GM12878 (cell line): ENCODE data around the gene CTNNA2. TPM values are rescaled to one million over a fixed set of nuclear protein-coding genes. Genes with fewer than 3 reads are reported as not detected.

Experiments
- ATAC-seq: fragments of 200-7000 bp; cut with Tn5 transposase; 3 replicates; pipeline ENCODE4 v1.9.1; 2020; ENCODE audit warnings: mild to moderate bottlenecking, moderate library complexity
- BruUV-seq: library from RNA; stranded (reverse); fragments of 400-500 nt; replicated peaks from 2 replicates; lab custom pipeline; 2021; lab: Mats Ljungman, UMichigan
- CTCF ChIA-PET: fragments of 300-600 bp; sonication (Branson Sonifier 250); formaldehyde crosslinking; extraction: SDS; loops from one replicate; lab custom pipeline; 2021; ENCODE audit warnings: inconsistent platforms; lab: Yijun Ruan, JAX
- POLR2A ChIA-PET: fragments of 350-600 bp; formaldehyde crosslinking; extraction: SDS; loops from one replicate; lab custom pipeline; 2021; ENCODE audit warnings: inconsistent platforms; lab: Charles Lee
- RAD21 ChIA-PET: fragments of 300-600 bp; sonication (Branson Sonifier 250); formaldehyde crosslinking; loops from one replicate; lab custom pipeline; 2023; ENCODE audit warnings: antibody characterized with exemption; ENCODE audit not compliant: unreplicated experiment; lab: Charles Lee
- SMC1A ChIA-PET: fragments of 300-600 bp; sonication (Branson Sonifier 250); formaldehyde crosslinking; loops from one replicate; lab custom pipeline; 2023; ENCODE audit not compliant: unreplicated experiment, uncharacterized antibody; lab: Charles Lee
- DNase-seq: peaks from one replicate; pipeline ENCODE4 v3.0.0-alpha.2; 2011; ENCODE audit warnings: low read depth, low spot score
- FAIRE-seq: peaks from 3 replicates; lab custom pipeline; 2011; peaks lifted over from hg19 to GRCh38; lab: Jason Lieb, UNC
- H2AFZ ChIP-seq: 2 replicates; pipeline ENCODE4 v1.6.0; 2011; ENCODE audit warnings: low read depth, low read length, control low read depth; ENCODE audit not compliant: control insufficient read depth
- H3K27ac ChIP-seq: 2 replicates; pipeline ENCODE4 v1.5.1; 2011; ENCODE audit warnings: control low read depth; ENCODE audit not compliant: control insufficient read depth, insufficient read depth
- H3K27me3 ChIP-seq, 2 experiments: replicated peaks in 1 of 2; 2 replicates each; pipeline versions ENCODE4 v1.6.0 to v1.6.1; 2011; ENCODE audit warnings: low read length in 1 of 2; ENCODE audit not compliant: control insufficient read depth in 2 of 2, insufficient read depth in 2 of 2
- H3K36me3 ChIP-seq, 2 experiments: 2 replicates each; pipeline ENCODE4 v1.5.1; 2011; ENCODE audit warnings: low read length in 1 of 2; ENCODE audit not compliant: control insufficient read depth in 2 of 2, insufficient read depth in 2 of 2
- H3K4me1 ChIP-seq: 2 replicates; pipeline ENCODE4 v1.6.1; 2011; ENCODE audit warnings: mild to moderate bottlenecking, low read length, moderate library complexity, mixed read lengths; ENCODE audit not compliant: control insufficient read depth, insufficient read depth
- H3K4me2 ChIP-seq: 2 replicates; pipeline ENCODE4 v1.6.0; 2011; ENCODE audit warnings: control low read depth; ENCODE audit not compliant: control insufficient read depth, insufficient read depth
- H3K4me3 ChIP-seq: fragments of 200-600 bp; sonication (generic); 2 replicates; pipeline ENCODE4 v1.5.1; 2016
- H3K79me2 ChIP-seq: 2 replicates; pipeline ENCODE4 v1.6.0; 2011; ENCODE audit warnings: low read length; ENCODE audit not compliant: control insufficient read depth, insufficient read depth
- H3K9ac ChIP-seq: 2 replicates; pipeline ENCODE4 v1.8.0; 2011; ENCODE audit warnings: low read length, control low read depth, mixed read lengths; ENCODE audit not compliant: control insufficient read depth, insufficient read depth
- H3K9me3 ChIP-seq: replicated peaks from 3 replicates; pipeline ENCODE4 v1.5.1; 2011; ENCODE audit warnings: mild to moderate bottlenecking, low read length; ENCODE audit not compliant: control insufficient read depth, insufficient read depth
- H4K20me1 ChIP-seq: 2 replicates; pipeline ENCODE4 v1.6.0; 2011; ENCODE audit not compliant: control insufficient read depth, insufficient read depth
- CTCF ChIP-seq, 3 experiments: IDR thresholded peaks in 2 of 3; conservative IDR thresholded peaks in 1 of 3; 2 replicates each; pipeline ENCODE4 v1.5.1; 2011; ENCODE audit warnings: low read depth in 3 of 3, low read length in 3 of 3, mild to moderate bottlenecking in 3 of 3, control low read depth in 2 of 3, moderate library complexity in 2 of 3, inconsistent platforms in 1 of 3, mixed read lengths in 1 of 3; ENCODE audit not compliant: control insufficient read depth in 2 of 3, insufficient read depth in 1 of 3; ENCODE audit errors: extremely low read depth in 1 of 3
- PKNOX1 ChIP-seq: fragments of 450-650 bp; IDR thresholded peaks from 2 replicates; pipeline ENCODE4 v1.6.1; 2016; ENCODE audit warnings: mild to moderate bottlenecking
- RAD21 ChIP-seq: IDR thresholded peaks from 2 replicates; pipeline ENCODE4 v1.6.1; 2011; ENCODE audit warnings: mild to moderate bottlenecking, low read depth, low read length, moderate library complexity; ENCODE audit not compliant: insufficient read depth
- SMC3 ChIP-seq: IDR thresholded peaks from 2 replicates; pipeline ENCODE4 v1.6.1; 2011; ENCODE audit warnings: low read length, improper control_type of control experiment, borderline replicate concordance
- WGBS: methylation state at CpG from one replicate; pipeline ENCODE4 v1.1.6; 2016; ENCODE audit warnings: low lambda C conversion rate; ENCODE audit not compliant: insufficient replicate concordance, insufficient coverage; ENCODE audit errors: missing lambda C conversion rate; 5-methylcytosine and 5-hydroxymethylcytosine counted together
- in situ Hi-C: fragments of 300-500 bp; cut with MboI; formaldehyde crosslinking; loops from 9 replicates; pipeline ENCODE4 v1.14.3; 2018; ENCODE audit warnings: mixed read lengths
- intact Hi-C: fragments of 100-400 bp; cut with micrococcal nuclease; formaldehyde crosslinking; loops from one replicate; pipeline ENCODE4 v1.14.2; 2022; ENCODE audit not compliant: unreplicated experiment
- polyA plus RNA-seq, 11 experiments: library from polyadenylated mRNA; depleted of rRNA in 4 of 11; unstranded in 6 of 11; stranded (reverse) in 5 of 11; fragments of >200 nt; fragmentation: Nextera tagmentation in 4 of 11; fragmentation: Illumina TruSeq in 1 of 11; extraction: Ambion mirVana in 4 of 11; extraction: Trizol in 1 of 11; gene quantifications; 1 replicate in 1 of 11; 2 replicates in 10 of 11; pipeline versions ENCODE4 v1.2.1 to v1.2.3, GENCODE V29; 2011 to 2016; ENCODE audit warnings: inconsistent platforms in 2 of 11, missing spikeins in 2 of 11, low read depth in 1 of 11
- total RNA-seq, 4 experiments: library from RNA; depleted of rRNA in 3 of 4; stranded (reverse); fragments of >200 nt in 3 of 4; fragmentation: Illumina TruSeq in 1 of 4; extraction: Trizol in 1 of 4; gene quantifications; 2 replicates each; pipeline versions ENCODE4 v1.2.1 to v1.2.3, GENCODE V29; 2013 to 2021

Gene CTNNA2
- total and polyA plus RNA-seq, 10 of the 15 experiments (the other 5 are each of a cell fraction or from before 2014, with no cell fraction given): 2.4 to 36.2 (median 6.6) TPM

GRCh38 chr2:80073134-80073561, 560.3 kb downstream of the CTNNA2 start:
- DNase-seq (peak; percentile 3), ATAC-seq (peak; percentile 90), FAIRE-seq (peak; percentile 31)
- H3K9ac ChIP-seq: no peak overlapping the region
- 2% methylated on average over 2 of the region's 2 CpGs for WGBS
- SMC1A ChIA-PET: interaction anchor here (0.8 to 1.4 kb wide), 5 partner anchors 80 to 432 kb away, joined by 3 to 5 read pairs (median 4); no protein-coding TSS in a partner anchor
- no peaks in the 10 kb centered on the region for H3K79me2 ChIP-seq
- no peaks in the 10 kb centered on the region for H3K4me1 ChIP-seq
- no peak overlapping the region for H3K27ac ChIP-seq
- no peak overlapping the region for H3K4me3 ChIP-seq
- TF ChIP-seq SMC3 (peak; percentile 69), CTCF (IDR thresholded peaks at IDR 0.05 in 2 of 3, conservative IDR thresholded peaks at IDR 0.05 in 1 of 3; ENCODE audit: control insufficient read depth in 2 of 3, extremely low read depth in 1 of 3, insufficient read depth in 1 of 3, low read depth in 3 of 3, low read length in 3 of 3) (peak; percentile 57 to 70 (median 64); a peak in 5 of 6 replicates), PKNOX1 (no peak), RAD21 (peak; percentile 70)
- H3K9me3 ChIP-seq: no peaks in the 10 kb centered on the region
- CTCF ChIA-PET: interaction anchor here (0.7 to 2.8 kb wide), 8 partner anchors 8 to 426 kb away, joined by 3 to 20 read pairs (median 4); no protein-coding TSS in a partner anchor
- H3K36me3 ChIP-seq: no peaks in the 10 kb centered on the region
- no peak overlapping the region for H3K4me2 ChIP-seq
- no peak overlapping the region for H2AFZ ChIP-seq
- intact Hi-C loops (loop anchor here (1.0 to 10.0 kb wide), 2 partner anchors 162 to 426 kb away; no protein-coding TSS in a partner anchor), in situ Hi-C loops (no loop called here)
- BruUV-seq: no TSS peak
- no peaks in the 10 kb centered on the region for H3K27me3 ChIP-seq
- POLR2A ChIA-PET: no interaction called here
- no peaks in the 10 kb centered on the region for H4K20me1 ChIP-seq
- RAD21 ChIA-PET: interaction anchor here (2.2 kb wide), 1 partner anchor 426 kb away, joined by 9 read pairs; no protein-coding TSS in a partner anchor
